Fibroblast of skin of abdomen (primary cell): ENCODE results near the gene TRMT1.
A peak's percentile ranks its signal among the peaks of the same experiment; 100 is the strongest.

Experiments
- DNase-seq: peaks from one replicate; pipeline ENCODE4 v3.0.0-alpha.2; 2013

The TRMT1 gene

DNA sequence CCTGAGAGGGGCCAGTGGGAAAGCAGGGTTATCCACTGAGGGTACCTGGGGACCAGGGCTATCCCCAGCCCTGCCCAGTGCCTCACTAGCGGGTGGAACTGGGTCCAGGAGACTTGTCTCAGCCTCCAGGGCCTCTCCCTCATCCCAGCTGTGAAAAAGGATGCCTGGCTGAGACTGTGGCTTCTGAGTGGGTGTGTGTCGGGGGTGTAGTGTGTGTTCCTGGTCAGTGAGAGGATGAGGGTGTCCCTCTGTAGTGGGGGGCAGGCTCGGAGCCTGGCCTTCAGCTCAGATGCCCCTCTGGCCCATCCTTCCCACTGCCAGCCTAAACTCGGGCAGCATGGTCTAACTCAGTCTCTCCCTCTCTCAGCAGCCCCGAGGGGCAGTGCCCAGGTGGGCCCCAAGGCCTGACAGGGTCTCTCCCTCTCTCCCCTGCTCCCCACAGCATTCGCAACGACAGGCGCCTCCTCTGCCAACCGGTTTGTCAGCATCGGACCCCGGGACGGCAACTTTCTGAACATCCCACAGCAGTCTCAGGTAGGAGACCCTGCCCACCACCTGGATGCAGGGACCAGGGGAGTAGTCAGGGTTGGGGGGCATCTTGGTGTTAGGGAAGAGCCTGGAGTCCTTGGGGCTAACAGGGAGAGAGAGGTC lies 26.6 kb downstream of the TRMT1 start:
- DNase-seq = no peak

DNA sequence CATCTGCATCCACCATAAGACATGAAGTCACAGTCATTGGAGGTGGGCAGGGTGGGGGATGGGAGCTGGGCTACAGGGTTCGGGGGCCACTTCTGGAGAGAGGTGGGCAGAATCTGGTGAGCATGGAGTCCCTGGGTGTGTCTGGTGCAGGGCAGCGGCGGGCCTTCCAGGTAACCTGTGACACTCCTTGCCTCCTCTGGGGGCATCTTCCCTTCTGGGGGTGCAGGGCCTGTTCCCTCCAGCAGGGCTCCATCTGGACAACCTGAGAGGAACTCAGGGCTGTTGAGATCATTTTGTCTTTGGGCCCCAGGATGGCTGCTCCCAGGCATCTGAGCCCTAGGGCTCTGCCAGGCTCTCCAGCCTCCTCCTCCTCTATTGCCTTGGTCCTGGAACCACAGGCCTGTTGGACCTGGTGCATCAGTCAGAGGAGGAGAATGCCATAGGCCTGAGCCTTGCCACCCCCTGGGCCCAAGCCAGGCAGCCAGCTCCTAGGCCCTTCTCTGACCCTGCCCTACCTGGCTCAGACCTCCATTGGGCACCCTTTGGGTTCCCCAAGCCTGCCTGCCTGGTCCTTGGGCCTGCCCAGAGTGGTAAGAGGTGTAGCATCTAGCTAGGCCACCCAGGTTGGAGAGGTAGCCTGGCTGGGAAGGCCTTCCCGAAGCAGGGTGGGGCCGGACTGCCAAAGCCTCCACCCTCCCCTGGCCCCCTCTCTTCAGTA lies 27.2 kb downstream of the TRMT1 start:
- no peak for DNase-seq

GRCh38 chr19:13087795-13088537 lies 28.6 kb downstream of the TRMT1 start:
- no peak for DNase-seq

DNA sequence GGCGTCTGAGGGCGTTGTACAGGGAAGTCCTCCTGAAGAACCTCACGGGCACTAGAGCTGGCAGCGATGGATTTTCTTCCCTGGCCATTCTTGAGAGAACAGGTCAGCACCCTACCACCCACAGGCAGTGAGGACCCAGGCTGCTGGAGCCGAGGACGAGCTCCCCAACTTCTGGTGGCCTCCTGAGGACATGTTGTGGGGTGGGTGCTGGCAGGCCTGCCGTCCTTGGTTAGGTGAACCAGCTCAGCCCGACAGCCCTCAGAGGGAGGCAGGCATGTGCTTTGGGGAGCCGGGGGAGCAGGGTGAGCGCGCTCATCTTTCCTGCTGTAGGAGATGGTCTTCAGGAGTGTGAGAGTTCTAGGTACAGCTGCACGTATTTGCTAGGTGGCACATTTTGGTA lies 29.2 kb downstream of the TRMT1 start:
- no peak for DNase-seq

GRCh38 chr19:13086341-13086740 lies 30.2 kb downstream of the TRMT1 start:
- DNase-seq = no peak

- DNase-seq = no peak
Measured at GRCh38 chr19:13085666-13086065, 30.9 kb downstream of the TRMT1 start.

GRCh38 chr19:13083627-13084026 lies 32.9 kb downstream of the TRMT1 start:
- no peak for DNase-seq

GRCh38 chr19:13083008-13083404 lies 33.5 kb downstream of the TRMT1 start:
- no peak for DNase-seq

- DNase-seq = peak; percentile 71
Measured at GRCh38 chr19:13082192-13083007, 34.1 kb downstream of the TRMT1 start.

DNA sequence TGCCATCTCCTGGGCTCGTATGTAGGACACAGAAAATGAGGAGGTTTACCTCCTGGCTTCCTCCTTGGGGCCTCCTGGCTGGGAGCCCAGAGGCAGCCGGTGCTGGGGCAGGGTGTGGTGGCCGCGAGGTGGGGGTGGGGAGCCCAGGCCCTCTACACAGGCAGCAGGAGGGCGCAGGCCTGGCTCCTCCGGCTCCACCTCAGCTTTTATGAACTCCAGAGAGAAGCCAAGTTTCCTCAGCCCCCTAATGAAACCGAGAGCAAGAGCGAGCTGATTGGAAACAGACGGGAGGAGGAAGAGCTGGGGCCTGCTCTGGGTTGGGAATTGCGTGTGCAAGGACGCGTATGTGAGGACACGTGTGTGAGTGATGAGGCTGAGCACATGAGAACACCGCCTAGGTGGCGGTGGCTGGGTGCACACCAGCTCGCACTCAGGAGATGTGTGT lies 37.0 kb downstream of the TRMT1 start:
- DNase-seq = peak; percentile 93

- DNase-seq = no peak
Measured at GRCh38 chr19:13078897-13079541, 37.5 kb downstream of the TRMT1 start.

DNA sequence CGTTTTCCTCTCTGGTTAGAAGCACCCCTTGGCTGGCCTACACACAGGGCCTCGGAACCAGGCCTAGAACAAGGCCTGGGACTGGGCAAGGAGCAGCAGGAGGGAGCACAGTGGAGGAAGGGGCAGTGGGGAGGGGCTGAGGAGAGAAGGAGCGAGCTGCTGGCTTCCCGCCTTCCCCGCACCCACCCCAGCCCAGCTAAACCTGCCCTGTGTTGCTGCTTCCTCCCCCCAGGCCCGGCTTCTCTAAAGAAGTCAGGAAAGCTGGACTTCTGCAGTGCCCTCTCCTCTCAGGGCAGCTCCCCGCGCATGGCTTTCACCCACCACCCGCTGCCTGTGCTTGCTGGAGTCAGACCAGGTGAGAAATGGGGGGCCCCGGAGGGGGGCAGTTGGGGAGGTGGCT lies 38.2 kb downstream of the TRMT1 start:
- no peak for DNase-seq

- no peak for DNase-seq
Measured at GRCh38 chr19:13077240-13077639, 39.3 kb downstream of the TRMT1 start.

- DNase-seq = no peak
Measured at GRCh38 chr19:13076787-13077186, 39.8 kb downstream of the TRMT1 start.

GRCh38 chr19:13076320-13076719 lies 40.2 kb downstream of the TRMT1 start:
- no peak for DNase-seq

GRCh38 chr19:13074378-13074777 lies 42.2 kb downstream of the TRMT1 start:
- no peak for DNase-seq

DNA sequence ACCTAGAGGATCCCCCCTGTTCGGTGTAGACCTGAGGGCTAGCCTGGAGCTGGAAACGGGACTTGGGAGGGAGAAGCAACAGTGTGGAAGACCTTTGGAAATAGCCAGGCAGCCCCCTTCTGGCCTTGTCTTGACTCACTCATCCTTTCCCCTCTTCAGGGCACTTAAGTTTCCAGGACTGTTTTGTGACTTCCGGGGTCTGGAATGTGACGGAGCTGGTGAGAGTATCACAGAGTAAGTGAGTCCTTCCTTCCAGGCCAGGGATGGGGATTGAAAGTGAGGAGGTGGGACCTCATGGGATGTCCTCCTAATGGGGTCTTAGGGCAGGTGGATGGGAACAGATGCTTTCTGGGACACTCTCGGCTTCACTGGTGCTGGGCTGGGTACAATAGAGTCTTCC lies 43.3 kb downstream of the TRMT1 start:
- DNase-seq = no peak

DNA sequence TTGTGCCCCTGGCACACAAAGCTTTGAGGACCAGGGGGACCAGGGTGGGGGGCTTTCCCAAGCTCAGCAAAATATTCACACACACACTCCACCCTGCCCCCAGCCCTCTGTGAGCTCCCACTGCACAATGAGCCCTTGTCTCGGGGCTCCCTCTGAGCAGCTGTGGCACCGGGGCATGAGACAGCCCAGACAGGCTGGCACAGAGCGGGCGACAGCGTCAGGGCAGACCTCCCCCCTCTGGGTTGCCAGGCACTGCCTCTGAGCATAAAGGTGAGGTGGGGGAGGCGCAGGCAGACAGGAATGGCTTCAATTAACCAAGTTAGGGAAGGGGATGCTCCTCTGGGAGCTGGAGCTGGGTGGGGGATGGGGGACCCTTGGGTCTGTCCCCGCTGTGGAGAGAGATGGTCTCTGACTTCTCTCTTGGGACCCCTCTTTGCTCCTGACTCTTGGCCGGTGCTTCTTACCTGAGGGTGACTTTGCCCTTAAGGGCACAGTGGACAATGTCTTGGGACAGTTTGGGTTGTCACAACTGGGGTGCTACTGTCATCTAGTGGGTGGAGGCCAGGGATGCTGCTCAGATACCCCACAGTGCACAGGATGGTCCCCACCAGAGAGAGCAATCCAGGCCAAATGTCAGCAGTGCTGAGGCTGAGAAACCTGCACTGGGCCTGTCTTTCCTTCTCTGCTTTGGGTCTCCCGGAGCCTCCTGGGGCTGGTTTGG lies 44.2 kb downstream of the TRMT1 start:
- DNase-seq = no peak

- DNase-seq = no peak
Measured at GRCh38 chr19:13071444-13072187, 44.9 kb downstream of the TRMT1 start.

DNA sequence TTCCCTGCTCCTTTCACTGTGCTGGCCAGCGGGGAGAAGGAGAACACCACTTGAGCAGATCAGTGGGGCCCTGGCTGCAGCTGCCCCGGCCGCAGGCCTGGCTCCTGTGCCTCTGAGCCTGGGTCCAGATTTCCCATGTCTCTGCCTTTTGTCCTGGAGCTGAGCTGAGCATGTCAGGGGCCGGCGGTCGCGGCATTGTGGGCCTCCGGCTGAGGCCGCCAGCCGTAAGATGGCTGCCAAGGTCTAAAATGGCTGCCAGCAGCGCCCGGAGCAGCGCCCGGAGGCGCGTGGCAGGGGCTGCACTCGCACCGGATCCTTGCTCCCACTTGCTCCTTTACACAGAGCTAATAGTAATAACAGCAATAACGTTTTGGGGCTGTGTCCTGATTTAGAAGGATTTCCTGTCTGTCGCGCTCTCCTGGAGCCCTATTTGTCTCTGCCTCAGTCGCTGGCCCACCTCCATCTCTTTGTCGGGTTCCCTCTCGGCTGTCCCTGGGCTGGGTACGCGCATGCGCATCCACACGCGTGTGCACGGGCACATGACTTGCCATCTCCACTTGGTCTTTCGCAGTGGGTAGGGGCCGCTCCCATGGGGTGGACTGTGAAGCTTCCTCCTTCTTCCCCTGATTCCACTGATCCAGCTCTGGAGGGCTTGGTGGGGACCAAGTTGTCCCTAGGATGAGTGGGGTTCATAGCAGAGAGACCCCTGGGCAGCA lies 46.0 kb downstream of the TRMT1 start:
- no peak for DNase-seq
